Testis (tissue), 3 donors: ENCODE measurements around the gene HS1BP3. TPM values are rescaled to one million over a fixed set of nuclear protein-coding genes. Genes with fewer than 3 reads are reported as not detected.
A peak's percentile ranks its signal among the peaks of the same experiment; 100 is the strongest.

Experiments used
- DNase-seq: peaks from one replicate; pipeline ENCODE4 v3.0.0-alpha.2; 2019
- H3K27ac ChIP-seq, 2 donors: fragments of 200-600 bp; sonication (generic); one replicate each; pipeline ENCODE4 v1.5.1; 2019
- H3K27me3 ChIP-seq: fragments of 200-600 bp; sonication (generic); one replicate; pipeline ENCODE4 v1.5.1; 2019
- H3K36me3 ChIP-seq: fragments of 200-600 bp; sonication (generic); one replicate; pipeline ENCODE4 v1.5.1; 2017; ENCODE audit warnings: low read depth; ENCODE audit errors: missing control alignments
- H3K4me1 ChIP-seq: fragments of 200-600 bp; sonication (generic); one replicate; pipeline ENCODE4 v1.5.1; 2019
- H3K4me3 ChIP-seq, 2 donors: fragments of 200-600 bp; sonication (generic); one replicate each; pipeline ENCODE4 v1.5.1; 2017 to 2019
- H3K9me3 ChIP-seq: fragments of 200-600 bp; sonication (generic); one replicate; pipeline ENCODE4 v1.5.1; 2017
- POLR2A ChIP-seq: fragments of 450-650 bp; IDR thresholded peaks from one replicate; pipeline ENCODE4 v1.6.1; 2017; ENCODE audit warnings: antibody characterized with exemption, mild to moderate bottlenecking, moderate library complexity
- WGBS, 2 donors: methylation state at CpG; one replicate each; pipeline ENCODE4 v1.1.5; 2018; 5-methylcytosine and 5-hydroxymethylcytosine counted together
- intact Hi-C: fragments of 100-400 bp; cut with DNase I; formaldehyde crosslinking; loops from one replicate; pipeline ENCODE4 v1.15.1; 2023; ENCODE audit warnings: low total_unique reads
- polyA plus RNA-seq: library from polyadenylated mRNA; stranded (reverse); fragments of 350-450 nt; fragmentation: Illumina TruSeq; extraction: RNeasy Lipid Tissue Mini Kit (QIAGEN cat#74804); gene quantifications from one replicate; pipeline ENCODE4 v1.2.3, GENCODE V29; 2014; ENCODE audit warnings: low read depth, low replicate concordance; ENCODE audit not compliant: insufficient read depth
- total RNA-seq, 2 donors: library from RNA; depleted of rRNA; stranded (reverse); fragments of >200 nt; gene quantifications; one replicate each; pipeline ENCODE4 v1.2.3, GENCODE V29; 2016
- TF ChIP-seq, protein P1 (sequence below), 3 experiments: fragments of 450-650 bp in 2 of 3; fragments of 200-600 bp in 1 of 3; sonication (generic) in 1 of 3; IDR thresholded peaks; one replicate each; pipeline ENCODE4 v1.5.1; 2016 to 2019; ENCODE audit warnings: antibody characterized with exemption in 3 of 3, mild to moderate bottlenecking in 2 of 3, moderate library complexity in 1 of 3

The HS1BP3 gene
- total and polyA plus RNA-seq, 3 donors from 2014 or later, result 23.5 to 31.6 (median 25.0) TPM

DNA sequence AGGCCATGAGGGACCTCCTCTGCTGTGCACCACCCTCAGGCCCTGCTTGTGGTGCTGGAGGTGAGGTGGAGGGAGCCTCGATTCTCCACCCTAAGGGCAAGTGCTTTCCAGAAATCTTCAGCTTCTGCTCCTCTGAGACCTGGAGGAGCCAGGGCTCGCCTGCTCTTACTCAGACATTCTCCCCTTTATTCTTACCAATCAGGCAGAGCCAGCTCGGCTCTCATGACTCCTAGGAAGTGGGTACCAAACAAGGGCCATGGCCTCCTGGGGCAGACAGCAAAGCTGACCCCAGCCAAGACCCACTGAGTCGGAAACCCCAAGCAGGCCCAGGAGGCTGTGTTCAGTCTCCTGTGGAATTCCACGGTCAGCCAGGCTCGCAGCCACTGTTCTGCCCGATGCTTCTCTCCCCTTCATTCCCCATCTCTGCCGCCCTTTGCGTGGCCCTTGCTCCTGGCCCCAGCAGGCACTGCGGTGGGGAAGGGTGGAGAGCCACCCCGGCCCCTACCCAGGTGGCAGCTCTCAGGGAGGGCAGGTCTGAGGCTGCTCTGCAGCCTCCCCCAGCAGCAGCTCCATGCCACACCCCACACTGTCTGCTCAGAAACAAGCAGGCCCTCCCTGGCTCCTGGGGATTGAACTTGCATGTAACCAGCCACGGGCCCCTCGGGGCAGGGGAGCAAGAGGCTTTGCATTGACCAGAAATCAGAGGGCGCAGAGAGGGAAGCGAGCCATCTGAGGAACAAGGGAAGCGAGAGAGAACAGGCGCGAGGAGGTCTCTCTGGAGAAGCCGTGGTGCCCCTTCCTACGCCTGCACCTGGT is 24.0 kb downstream of the HS1BP3 start:
- WGBS, 2 donors, result 76 to 79% methylated on average over 17 to 20 of the region's 20 CpGs
- Histone ChIP-seq H3K9me3 (no peaks in the 10 kb centered on the region), H3K27ac (peak overlapping the region; percentile 59 to 74), H3K36me3 (no peaks in the 10 kb centered on the region), H3K27me3 (no peaks in the 10 kb centered on the region), H3K4me1 (peaks cover 17% of the 10 kb centered on the region), H3K4me3 (no peak overlapping the region)
- intact Hi-C loops, result no loop called here
- TF ChIP-seq, protein P1, sequence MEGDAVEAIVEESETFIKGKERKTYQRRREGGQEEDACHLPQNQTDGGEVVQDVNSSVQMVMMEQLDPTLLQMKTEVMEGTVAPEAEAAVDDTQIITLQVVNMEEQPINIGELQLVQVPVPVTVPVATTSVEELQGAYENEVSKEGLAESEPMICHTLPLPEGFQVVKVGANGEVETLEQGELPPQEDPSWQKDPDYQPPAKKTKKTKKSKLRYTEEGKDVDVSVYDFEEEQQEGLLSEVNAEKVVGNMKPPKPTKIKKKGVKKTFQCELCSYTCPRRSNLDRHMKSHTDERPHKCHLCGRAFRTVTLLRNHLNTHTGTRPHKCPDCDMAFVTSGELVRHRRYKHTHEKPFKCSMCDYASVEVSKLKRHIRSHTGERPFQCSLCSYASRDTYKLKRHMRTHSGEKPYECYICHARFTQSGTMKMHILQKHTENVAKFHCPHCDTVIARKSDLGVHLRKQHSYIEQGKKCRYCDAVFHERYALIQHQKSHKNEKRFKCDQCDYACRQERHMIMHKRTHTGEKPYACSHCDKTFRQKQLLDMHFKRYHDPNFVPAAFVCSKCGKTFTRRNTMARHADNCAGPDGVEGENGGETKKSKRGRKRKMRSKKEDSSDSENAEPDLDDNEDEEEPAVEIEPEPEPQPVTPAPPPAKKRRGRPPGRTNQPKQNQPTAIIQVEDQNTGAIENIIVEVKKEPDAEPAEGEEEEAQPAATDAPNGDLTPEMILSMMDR (IDR thresholded peaks at IDR 0.05), result no peak
- no peak for TF ChIP-seq POLR2A
- no peak for DNase-seq

DNA sequence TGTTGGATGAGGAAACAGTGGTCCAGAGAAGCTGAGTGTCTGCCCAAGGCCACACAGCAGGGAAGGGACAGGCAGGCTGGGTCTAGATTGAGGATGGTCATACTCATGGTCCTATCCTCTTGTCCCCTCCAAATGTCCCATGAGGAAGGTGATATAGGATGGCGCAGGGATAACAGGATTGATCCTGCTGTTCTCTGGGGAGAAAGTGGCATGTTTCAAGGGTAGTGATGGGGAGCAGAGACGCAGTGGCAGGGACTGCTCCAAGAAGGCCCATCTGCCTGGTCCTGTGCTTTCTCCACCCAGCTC is 24.6 kb downstream of the HS1BP3 start:
- Histone ChIP-seq H3K36me3 (no peaks in the 10 kb centered on the region), H3K4me3 (no peak overlapping the region), H3K4me1 (peaks cover 17% of the 10 kb centered on the region), H3K27ac (peak overlapping the region; percentile 59 to 74), H3K9me3 (no peaks in the 10 kb centered on the region), H3K27me3 (no peaks in the 10 kb centered on the region)
- TF ChIP-seq, protein P1 (IDR thresholded peaks at IDR 0.05), result no peak
- no peak for TF ChIP-seq POLR2A
- intact Hi-C loops, result no loop called here
- no peak for DNase-seq
- 100% methylated on average over 2 of the region's 2 CpGs for WGBS, 2 donors

DNA sequence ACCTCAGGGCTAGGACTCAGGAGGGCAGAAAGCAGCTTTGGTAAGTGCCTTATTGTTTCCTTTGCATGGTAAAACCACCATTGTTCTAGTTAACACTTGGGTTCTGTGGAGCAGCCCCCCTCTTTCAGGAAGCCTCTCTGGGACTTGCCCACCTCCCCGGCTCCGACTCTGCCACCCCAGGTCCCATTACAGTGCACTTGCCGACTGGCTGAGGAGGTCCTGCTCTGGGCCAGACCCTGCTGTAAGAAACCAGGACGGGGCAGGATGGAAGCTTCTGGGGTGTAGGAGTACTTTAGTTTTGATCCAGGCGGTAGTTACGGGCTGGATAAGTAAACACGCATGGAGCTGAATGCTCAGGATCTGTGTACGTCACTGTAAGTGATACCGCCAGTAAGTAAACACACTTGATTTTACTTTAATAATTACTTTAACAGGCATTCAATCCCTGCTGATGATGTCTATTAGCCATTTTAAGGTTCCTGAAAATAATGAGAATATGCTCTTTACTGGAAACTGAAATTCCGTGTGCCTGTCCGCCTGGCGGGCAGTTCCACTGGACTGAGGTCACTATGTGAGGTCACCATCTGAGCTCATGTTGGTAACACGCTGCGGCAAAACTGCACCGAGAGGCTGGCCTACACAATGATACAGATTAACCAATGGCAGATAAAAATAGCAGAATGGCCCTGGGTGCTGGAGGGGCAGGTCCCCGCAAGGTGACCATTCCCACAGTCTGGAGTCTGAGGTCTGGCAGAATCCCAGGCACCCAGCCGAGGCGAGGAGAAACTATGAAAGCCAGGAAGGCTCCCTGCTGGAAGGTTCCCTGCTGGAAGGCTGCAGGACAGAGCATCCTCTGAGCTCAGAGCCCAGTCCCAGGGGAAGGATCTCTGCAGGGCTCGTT is 25.2 kb downstream of the HS1BP3 start:
- WGBS, 2 donors, result 63 to 83% methylated on average over 19 of the region's 19 CpGs
- TF ChIP-seq, protein P1 (IDR thresholded peaks at IDR 0.05), result peak in 2 of 3 experiments; percentile 47 to 57
- no peak for TF ChIP-seq POLR2A
- Histone ChIP-seq H3K4me1 (peaks cover 17% of the 10 kb centered on the region), H3K9me3 (no peaks in the 10 kb centered on the region), H3K27ac (peak overlapping the region; percentile 59 to 74), H3K27me3 (no peaks in the 10 kb centered on the region), H3K36me3 (no peaks in the 10 kb centered on the region), H3K4me3 (no peak overlapping the region)
- intact Hi-C loops, result no loop called here
- peak; percentile 90 for DNase-seq

DNA sequence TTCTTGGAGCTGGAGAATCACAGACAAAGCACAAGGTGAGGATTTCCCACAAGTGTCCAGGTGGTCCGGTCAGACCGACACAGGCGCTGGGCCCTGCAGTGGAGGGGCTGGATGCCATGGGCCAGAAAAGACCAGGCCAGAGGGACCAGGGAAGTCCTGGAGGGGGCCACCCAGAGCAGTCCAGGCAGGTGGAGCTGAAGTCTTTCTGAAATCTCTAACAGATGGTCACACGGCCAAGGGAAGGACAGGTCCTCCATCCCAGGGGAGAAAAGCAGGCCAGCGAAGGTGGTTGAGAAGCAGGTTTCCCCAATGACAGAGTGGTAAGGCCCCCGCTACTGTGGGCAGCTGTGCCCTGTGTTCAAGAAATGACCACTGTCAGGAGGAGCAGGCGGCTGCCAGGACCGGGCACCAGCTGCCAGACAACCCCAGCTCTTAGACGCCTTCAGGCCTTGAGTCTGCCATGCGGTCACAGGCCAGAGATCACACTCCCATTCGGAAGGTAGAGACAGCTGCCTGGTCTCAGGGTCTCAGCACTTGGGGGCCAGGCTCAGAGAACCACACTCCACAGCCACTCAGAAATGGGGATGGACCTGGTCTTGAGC is 25.9 kb downstream of the HS1BP3 start:
- WGBS, 2 donors, result 82 to 86% methylated on average over 11 of the region's 11 CpGs
- Histone ChIP-seq H3K4me1 (peaks cover 18% of the 10 kb centered on the region), H3K36me3 (no peaks in the 10 kb centered on the region), H3K9me3 (no peaks in the 10 kb centered on the region), H3K27ac (peak overlapping the region; percentile 59 to 74), H3K27me3 (no peaks in the 10 kb centered on the region), H3K4me3 (no peak overlapping the region)
- no peak for TF ChIP-seq POLR2A
- TF ChIP-seq, protein P1 (IDR thresholded peaks at IDR 0.05), result no peak
- DNase-seq, result no peak
- intact Hi-C loops, result no loop called here
